Measurements from ENCODE around the gene PER2. TPM values are rescaled to one million over a fixed set of nuclear protein-coding genes. Genes with fewer than 3 reads are reported as not detected.

PER2 gene
- total and polyA plus RNA-seq, 2 of the 13 experiments (the other 11 are each of a cell fraction or from before 2014, with no cell fraction given): 5.1 to 9.4 TPM

DNA sequence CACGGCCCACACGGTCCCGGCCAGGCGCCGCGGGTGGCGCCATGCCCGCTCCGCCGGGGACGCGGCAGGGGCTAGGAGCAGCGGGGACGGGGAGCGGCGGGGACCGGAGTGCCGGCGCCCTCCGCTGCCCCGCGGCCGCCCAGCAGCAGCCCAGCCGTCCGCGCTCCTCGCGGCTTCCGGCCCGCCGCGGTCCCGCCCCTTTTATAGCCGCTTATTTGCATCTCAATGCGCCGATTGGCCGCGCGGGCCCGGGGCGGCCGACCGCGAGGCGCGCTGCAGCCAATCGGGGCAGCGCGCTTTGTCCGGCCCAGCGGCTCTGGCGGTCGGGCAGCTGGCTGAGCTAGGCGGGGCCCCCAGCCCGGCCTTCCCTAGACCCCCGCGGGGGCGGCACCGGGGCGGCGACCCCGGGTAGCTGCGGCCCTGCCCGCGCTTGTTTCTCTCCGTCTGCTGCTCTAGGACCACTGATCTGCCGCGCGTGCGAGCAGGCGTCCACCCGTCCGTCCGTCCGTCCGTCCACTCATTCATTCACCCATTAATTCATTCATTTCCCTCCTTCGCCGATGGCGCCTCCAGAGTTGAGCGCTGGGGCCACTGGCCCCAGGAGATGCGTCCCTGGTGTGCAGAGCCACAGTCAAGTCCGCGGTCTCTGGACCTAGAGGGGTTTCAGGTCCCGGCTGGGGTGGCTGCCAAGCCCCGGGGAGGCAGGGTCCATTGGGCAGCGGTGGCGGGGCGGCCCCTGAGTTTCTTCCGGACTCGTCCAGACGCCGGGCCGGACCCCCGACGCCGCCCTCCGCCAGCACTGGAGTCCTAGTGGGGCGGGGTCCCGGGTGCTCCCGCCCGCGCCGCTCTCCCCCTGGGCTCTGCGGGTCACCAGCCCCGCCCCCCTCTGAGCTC, 48.3 kb downstream of the PER2 start, which contains the start of gene HES6 (continued):
- TF ChIP-seq, protein P1, sequence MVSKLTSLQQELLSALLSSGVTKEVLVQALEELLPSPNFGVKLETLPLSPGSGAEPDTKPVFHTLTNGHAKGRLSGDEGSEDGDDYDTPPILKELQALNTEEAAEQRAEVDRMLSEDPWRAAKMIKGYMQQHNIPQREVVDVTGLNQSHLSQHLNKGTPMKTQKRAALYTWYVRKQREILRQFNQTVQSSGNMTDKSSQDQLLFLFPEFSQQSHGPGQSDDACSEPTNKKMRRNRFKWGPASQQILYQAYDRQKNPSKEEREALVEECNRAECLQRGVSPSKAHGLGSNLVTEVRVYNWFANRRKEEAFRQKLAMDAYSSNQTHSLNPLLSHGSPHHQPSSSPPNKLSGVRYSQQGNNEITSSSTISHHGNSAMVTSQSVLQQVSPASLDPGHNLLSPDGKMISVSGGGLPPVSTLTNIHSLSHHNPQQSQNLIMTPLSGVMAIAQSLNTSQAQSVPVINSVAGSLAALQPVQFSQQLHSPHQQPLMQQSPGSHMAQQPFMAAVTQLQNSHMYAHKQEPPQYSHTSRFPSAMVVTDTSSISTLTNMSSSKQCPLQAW (CRISPR knock-in tag; IDR thresholded peaks at IDR 0.05): peak; percentile 32; the same call in 1 of the 2 replicates
- TF ChIP-seq ERF (CRISPR knock-in tag; IDR thresholded peaks at IDR 0.05) (peak; percentile 52; the same call in 1 of the 2 replicates), MBNL3 (CRISPR knock-in tag; conservative IDR thresholded peaks at IDR 0.05) (no peak), ZMYM3 (CRISPR knock-in tag; IDR thresholded peaks at IDR 0.05) (peak; percentile 50), ZNF234 (CRISPR knock-in tag; conservative IDR thresholded peaks at IDR 0.05) (no peak; the same call in 1 of the 2 replicates), HES4 (CRISPR knock-in tag; IDR thresholded peaks at IDR 0.05; ENCODE audit: borderline replicate concordance) (peak; percentile 72; the same call in 1 of the 2 replicates), STAT5B (CRISPR knock-in tag; IDR thresholded peaks at IDR 0.05) (no peak), ONECUT2 (CRISPR knock-in tag; IDR thresholded peaks at IDR 0.05) (no peak), ZNF329 (CRISPR knock-in tag; IDR thresholded peaks at IDR 0.05; ENCODE audit: low read depth) (0 out of 2 replicates have a peak, but pooled peaks have one; percentile 36), YEATS2 (CRISPR knock-in tag; IDR thresholded peaks at IDR 0.05; ENCODE audit: borderline replicate concordance) (no peak), RARA (CRISPR knock-in tag; IDR thresholded peaks at IDR 0.05) (no peak), EEA1 (CRISPR knock-in tag; IDR thresholded peaks at IDR 0.05; ENCODE audit: borderline replicate concordance) (0 out of 2 replicates have a peak, but pooled peaks have one; percentile 28), GATAD1 (CRISPR knock-in tag; IDR thresholded peaks at IDR 0.05) (no peak), PTBP1 (IDR thresholded peaks at IDR 0.05; ENCODE audit: low read depth, low read length, poor library complexity, severe bottlenecking) (peak; percentile 18), MEF2D (CRISPR knock-in tag; IDR thresholded peaks at IDR 0.05) (no peak)
- TF ChIP-seq, protein P2, sequence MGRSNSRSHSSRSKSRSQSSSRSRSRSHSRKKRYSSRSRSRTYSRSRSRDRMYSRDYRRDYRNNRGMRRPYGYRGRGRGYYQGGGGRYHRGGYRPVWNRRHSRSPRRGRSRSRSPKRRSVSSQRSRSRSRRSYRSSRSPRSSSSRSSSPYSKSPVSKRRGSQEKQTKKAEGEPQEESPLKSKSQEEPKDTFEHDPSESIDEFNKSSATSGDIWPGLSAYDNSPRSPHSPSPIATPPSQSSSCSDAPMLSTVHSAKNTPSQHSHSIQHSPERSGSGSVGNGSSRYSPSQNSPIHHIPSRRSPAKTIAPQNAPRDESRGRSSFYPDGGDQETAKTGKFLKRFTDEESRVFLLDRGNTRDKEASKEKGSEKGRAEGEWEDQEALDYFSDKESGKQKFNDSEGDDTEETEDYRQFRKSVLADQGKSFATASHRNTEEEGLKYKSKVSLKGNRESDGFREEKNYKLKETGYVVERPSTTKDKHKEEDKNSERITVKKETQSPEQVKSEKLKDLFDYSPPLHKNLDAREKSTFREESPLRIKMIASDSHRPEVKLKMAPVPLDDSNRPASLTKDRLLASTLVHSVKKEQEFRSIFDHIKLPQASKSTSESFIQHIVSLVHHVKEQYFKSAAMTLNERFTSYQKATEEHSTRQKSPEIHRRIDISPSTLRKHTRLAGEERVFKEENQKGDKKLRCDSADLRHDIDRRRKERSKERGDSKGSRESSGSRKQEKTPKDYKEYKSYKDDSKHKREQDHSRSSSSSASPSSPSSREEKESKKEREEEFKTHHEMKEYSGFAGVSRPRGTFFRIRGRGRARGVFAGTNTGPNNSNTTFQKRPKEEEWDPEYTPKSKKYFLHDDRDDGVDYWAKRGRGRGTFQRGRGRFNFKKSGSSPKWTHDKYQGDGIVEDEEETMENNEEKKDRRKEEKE (IDR thresholded peaks at IDR 0.05): no peak
- TF ChIP-seq, protein P3, sequence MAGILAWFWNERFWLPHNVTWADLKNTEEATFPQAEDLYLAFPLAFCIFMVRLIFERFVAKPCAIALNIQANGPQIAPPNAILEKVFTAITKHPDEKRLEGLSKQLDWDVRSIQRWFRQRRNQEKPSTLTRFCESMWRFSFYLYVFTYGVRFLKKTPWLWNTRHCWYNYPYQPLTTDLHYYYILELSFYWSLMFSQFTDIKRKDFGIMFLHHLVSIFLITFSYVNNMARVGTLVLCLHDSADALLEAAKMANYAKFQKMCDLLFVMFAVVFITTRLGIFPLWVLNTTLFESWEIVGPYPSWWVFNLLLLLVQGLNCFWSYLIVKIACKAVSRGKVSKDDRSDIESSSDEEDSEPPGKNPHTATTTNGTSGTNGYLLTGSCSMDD (CRISPR knock-in tag; IDR thresholded peaks at IDR 0.05): no peak
- TF ChIP-seq, protein P4, sequence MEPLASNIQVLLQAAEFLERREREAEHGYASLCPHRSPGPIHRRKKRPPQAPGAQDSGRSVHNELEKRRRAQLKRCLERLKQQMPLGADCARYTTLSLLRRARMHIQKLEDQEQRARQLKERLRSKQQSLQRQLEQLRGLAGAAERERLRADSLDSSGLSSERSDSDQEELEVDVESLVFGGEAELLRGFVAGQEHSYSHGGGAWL (CRISPR knock-in tag; IDR thresholded peaks at IDR 0.05): no peak
- TF ChIP-seq, protein P5, sequence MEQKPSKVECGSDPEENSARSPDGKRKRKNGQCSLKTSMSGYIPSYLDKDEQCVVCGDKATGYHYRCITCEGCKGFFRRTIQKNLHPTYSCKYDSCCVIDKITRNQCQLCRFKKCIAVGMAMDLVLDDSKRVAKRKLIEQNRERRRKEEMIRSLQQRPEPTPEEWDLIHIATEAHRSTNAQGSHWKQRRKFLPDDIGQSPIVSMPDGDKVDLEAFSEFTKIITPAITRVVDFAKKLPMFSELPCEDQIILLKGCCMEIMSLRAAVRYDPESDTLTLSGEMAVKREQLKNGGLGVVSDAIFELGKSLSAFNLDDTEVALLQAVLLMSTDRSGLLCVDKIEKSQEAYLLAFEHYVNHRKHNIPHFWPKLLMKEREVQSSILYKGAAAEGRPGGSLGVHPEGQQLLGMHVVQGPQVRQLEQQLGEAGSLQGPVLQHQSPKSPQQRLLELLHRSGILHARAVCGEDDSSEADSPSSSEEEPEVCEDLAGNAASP (CRISPR knock-in tag; IDR thresholded peaks at IDR 0.05; ENCODE audit: borderline replicate concordance): no peak
- TF ChIP-seq, protein P6, sequence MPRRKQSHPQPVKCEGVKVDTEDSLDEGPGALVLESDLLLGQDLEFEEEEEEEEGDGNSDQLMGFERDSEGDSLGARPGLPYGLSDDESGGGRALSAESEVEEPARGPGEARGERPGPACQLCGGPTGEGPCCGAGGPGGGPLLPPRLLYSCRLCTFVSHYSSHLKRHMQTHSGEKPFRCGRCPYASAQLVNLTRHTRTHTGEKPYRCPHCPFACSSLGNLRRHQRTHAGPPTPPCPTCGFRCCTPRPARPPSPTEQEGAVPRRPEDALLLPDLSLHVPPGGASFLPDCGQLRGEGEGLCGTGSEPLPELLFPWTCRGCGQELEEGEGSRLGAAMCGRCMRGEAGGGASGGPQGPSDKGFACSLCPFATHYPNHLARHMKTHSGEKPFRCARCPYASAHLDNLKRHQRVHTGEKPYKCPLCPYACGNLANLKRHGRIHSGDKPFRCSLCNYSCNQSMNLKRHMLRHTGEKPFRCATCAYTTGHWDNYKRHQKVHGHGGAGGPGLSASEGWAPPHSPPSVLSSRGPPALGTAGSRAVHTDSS (CRISPR knock-in tag; conservative IDR thresholded peaks at IDR 0.05): peak; percentile 68; the same call in 1 of the 2 replicates
